HS-5 (cell line): ENCODE measurements around the gene TMEM250.

Source experiments
- DNase-seq: peaks from one replicate; pipeline ENCODE4 v3.0.0-alpha.2; 2012; ENCODE audit warnings: low read depth

TMEM250 gene

DNA sequence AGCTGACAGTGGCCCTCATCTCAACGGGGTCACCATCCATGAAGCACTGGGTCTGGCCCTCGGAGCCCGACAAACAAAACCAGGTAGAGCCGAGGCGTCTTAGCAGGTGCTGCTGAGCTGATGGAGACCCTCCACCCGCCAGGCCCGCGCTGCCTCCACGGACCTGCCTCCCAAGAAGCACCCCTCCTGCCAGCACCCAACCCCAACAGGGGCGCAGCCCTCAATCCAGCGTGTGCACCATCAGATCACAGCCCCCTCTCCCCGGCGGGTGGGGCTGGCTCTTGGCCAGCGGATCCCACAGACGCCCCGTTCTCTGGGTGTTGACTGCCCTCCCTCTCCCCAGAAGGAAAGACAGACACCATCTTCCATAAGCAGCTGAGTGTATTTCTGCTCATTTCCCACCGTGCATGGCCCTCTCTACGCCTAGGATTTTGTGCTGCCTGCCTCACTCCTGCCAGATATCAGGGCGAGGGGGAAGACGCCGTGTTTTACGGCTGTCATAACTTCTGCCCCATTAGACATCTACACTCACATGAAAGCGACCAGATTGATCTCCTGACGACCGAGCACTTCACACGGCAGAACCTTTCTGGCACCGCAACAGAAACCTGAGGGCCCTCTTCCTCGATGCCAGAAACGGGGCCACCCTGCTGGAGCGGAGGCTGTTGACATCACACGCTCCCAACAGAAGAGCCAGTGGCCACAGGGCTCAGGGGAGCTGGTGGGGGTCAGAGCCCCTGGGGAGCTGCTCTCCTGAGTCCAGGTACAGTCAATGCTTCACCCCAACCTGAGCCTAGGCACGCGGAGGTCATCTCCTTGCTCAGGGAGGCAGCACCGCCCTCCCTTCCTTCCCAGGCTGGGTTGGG, 35.9 kb downstream of the TMEM250 start:
- DNase-seq, result no peak

DNA sequence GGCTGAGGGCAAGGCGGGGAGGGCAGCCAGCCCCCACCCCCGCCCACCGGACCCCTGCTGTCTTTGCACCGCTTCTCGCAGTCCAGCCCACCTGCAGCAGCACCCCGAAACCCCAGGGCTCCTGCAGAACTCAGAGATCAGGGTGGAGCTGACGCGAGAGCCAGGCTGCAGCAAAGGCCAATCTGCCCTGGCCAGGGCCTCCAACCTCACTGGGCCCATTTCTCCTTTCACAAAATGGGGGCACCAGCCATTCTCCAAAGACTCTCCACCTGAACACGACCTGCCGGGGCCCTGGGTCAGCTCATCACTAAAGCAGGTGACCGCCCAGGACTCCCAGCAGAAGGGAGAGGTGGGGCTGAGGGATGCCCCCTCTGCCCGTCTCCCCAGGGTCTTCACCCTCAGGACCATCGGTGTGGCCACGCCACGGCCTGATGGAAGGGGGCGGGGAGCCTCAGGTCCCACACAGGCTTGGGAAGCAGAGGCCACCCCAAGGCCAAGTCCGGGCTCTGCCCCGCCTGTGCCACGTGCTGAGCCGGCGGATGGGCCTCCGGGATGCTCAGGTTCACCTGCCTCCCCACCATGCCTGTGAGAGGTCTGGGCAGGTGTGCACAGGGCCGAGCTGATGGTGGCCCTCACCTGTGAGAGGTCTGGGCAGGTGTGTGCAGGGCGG, 36.7 kb downstream of the TMEM250 start:
- DNase-seq, result no peak

DNA sequence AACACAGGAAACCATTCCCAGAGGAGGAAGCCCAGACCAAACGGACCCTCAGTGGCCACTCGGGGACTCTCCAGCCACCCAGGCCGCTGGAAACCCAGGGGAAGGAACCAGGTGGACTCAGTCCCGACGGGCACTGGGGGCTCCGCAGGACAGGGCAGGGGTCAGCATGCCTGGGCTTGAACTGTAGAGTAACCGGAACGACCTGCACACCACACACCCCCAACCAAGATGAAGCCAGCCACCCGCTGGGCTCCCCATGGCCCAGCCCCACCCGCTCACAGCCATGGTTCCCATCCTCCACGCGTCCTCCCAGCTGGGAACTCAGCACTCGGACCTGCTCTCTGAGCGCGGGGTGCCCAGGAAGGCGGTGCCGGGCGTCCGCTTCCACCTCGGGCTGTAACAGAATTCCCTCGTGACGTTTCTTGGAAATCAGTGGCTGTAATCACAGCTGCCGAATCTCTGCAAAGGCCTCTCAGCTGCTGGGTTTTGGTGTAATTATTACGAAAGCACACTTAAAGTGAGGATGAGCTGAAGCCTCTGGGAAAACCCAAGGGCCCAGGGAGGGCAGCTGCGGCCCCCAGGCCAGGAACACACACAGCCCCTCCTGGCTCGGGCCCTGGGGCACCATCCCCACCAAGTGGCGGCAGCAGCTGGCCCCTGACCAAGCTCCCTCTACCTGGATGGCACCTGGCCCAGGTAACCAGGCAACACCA, 37.4 kb downstream of the TMEM250 start:
- DNase-seq, result no peak

DNA sequence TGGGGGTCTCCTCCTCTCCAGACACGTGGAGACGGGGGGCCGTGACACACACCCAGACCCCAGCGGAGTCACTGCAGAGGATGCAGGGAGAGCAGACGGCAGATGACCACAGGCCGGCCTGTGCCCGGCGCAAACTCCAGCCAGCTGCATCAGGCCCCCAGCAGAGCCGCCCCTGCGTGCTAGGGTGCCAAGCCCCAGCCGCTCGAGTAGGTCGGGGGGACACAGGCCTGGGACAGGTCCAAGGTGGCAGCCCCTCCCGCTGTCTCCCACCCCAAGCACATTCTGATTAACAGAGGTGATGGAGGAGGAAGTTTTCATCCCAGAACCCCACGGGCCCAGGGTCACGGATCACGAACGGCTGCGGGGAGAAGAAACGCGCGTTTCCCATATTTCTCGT, 38.0 kb downstream of the TMEM250 start:
- no peak for DNase-seq

DNA sequence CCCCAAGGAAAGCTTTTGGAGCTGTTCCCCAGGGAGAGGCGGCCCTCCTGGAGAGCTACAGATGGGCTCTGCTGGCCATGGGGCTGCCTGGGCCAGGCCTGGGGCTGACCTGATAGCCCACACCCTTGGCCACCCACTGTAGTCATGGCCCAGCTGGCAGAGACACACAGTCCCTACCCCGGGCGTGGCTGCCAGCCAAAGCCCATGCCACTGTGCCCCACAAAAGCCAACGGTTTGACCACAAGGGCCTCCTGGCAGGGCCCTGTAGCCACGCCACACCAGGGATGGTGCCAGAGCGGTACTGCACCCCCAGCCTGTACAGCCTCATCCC, 38.8 kb downstream of the TMEM250 start:
- no peak for DNase-seq

DNA sequence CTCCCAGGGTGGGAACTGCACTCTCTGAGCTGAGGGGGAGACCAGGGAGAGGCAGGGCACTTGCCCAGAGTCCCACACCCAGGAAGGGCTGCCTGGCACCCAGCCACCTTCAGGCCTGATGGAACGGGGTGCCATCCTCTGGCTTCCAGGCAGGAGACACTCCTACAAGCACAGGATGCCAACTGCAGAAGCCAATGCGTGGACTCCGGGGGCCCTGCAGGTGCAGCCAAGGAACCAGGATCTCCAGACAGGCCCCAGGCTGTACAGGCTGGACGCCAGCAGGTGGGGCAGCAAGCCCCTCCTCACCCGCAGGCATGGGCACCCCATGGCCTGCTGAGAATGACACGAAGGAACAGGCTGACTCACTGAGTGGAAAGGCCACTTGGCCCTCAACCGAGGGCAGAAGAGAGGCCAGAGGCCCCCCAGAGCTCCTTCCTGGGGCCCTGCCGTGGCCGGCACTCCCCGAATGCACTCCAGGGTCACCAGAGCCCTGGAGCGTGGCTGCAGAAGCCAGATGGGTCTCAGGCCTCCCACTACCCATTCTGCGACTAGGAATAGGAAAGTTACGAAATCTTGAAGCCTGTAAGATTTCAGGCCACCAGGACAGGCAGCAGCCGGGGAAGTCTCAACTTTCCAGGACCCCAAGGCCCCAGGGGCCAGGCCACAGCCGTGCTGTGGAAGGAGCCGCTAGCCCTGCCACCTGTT, 39.3 kb downstream of the TMEM250 start:
- DNase-seq, result no peak

DNA sequence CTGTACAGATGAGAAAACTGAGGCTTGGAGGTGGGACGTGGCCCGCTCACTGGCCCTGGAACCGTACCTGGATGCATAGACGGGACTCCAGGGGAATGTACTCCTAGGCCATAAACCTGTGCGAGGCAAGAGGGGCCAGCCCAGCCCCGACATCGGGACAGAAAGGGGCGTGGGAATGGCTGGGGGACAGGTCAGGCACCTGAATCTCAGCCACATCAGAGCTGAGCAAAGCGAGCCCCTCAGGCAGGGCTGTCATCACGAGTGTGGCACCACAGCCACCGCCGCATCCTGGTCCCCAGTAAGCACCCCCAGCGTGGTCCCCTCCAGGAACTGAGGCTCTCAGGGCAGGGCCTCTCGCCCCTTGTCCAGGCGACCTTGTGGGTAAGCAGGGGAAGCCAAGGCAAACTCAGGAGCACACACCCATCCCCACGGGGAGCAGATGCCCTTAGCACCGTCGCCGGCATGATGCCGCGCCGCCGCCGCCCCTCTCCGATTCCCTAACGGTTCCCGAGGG, 40.1 kb downstream of the TMEM250 start:
- DNase-seq, result no peak

DNA sequence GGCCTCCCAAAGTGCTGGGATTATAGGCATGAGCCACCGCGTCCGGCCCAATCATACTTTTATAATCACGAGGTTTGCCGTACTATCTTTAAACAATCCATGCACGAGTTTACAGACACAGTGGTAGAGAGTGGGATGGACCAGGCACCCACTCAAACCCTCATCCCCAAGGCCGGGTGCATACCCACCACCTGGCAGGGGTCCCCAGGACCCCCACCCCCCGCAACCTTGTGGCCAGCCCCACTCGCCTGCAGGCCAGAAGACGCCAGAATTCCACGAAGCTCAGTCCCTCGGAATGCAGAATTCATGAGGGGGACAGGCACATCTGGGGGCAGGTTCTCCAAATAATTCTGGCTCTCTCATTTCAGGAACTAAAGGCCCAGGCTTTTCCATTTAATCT, 40.7 kb downstream of the TMEM250 start:
- no peak for DNase-seq

DNA sequence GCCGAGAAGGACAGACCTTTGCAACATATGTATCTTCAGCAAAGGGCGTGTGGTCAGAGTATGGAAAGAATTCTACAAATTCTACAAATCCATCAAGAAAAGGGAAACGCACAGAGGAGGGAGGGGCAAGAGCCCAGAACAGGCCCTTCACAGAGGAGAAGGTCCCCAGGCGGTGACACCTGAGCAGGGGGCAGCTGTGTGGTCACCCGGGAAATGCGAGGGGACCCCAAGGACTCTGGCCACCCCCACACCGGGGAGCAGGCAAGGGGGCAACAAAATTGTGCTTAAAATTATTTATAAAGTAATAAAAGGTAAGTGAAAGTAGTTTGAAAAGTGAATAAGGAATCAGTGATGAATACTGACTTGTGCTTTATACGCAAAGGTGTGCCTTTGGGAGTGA, 41.2 kb downstream of the TMEM250 start:
- no peak for DNase-seq

DNA sequence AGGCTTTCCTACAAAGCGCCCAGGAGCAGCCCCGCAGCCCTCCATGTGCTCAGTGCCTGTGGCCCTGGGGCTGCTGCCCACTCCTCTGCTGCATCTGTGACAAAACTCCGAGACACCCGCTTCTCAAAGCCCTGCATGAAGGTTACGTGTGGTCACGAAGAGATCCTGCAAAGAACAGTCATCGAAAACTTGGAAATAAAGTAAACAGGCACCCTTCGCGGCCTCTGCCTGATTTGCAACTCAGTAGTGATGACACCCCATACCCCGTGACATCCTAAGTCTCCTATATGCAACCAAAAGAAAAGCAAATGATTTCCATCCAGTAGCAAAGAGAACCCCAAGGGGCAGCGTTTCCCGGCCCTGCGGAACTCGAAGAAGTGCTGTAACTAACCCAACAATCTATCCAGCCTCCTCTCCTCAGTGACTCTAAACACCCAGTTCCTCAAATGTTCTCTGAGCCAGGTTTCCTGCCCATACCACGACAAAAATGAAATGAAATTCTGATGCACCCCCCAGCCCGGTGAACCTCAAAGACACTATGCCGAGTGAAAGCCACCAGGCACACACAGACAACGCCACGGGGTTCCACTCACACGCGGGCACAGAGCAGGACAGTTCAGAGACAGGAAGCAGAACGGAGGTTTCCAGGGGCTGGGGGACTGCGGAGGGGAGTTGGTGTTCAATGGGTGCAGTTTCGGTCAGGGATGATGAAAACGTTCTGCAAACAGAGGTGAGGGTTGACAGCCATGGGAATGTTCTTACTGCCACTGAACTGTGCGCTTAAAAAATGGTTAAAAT, 42.6 kb downstream of the TMEM250 start:
- DNase-seq, result no peak

DNA sequence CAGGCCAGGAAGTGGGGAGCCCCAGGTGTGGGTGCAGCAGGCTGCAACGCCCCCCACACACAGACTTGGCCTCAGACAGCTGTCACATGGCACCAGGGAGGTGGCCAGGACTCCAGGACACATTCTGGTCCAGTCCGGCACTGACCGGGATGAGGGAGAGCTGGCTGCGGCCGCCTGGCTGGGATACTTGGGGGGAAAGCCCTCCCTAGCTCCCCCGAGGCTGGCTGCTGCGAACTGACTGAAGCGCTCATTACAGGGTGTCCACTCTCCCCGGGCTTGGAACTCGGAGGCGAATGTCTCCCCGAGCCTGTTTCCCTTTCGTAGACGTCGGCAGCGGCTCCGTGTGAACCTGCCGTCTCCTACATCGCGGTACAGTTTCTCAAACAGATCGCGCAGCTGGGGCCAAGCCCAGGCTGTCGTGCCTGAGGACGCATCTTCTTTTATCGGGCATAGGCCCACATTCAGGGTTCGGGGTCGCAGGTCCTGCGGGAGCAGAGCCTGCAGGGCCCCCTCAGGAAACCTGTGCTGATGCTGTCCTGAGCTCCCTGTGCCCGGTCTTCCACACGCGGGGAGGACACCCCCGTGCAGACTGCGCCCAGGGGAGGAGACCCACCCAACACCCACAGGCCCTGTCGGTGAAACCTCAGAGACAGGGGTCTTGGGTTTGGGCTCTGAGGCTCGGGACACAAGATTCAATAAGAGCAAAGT, 43.4 kb downstream of the TMEM250 start:
- no peak for DNase-seq

DNA sequence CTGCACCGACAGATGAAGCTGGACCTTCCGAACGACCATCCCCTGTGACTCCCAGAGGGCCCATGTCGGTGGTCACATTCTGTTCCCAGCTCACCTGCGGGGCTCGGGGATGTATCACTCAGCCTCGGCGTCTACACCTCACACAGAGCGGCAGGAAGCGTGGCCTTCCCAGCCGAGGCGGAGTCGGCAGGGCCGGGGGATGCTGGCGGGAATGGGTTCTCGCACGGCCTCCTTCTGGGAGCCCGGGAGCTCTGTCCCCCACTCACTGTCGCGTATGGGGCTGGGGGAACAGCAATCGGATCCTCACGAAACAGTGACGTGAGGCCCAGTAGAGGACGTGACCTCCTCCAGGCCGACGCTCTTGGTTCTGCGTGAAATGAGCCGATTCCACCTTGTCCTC, 44.0 kb downstream of the TMEM250 start:
- DNase-seq, result no peak
